H1 (cell line): ENCODE measurements around the gene MAGI2. TPM values are rescaled to one million over a fixed set of nuclear protein-coding genes. Genes with fewer than 3 reads are reported as not detected.

Source experiments
- CTCF ChIA-PET: fragments of 300-600 bp; sonication (Branson Sonifier 250); formaldehyde crosslinking; loops from one replicate; lab custom pipeline; 2021; ENCODE audit not compliant: partially characterized antibody; lab: Charles Lee
- POLR2A ChIA-PET: fragments of 300-600 bp; sonication (Branson Sonifier 250); formaldehyde crosslinking; loops from one replicate; lab custom pipeline; 2021; ENCODE audit warnings: inconsistent platforms; ENCODE audit not compliant: partially characterized antibody; lab: Charles Lee
- DNase-seq, 2 experiments: peaks; one replicate each; pipeline versions ENCODE4 v3.0.0 to v3.0.0-alpha.2; 2010 to 2022; ENCODE audit warnings: low spot score in 2 of 2, low read depth in 1 of 2, mixed read lengths in 1 of 2
- FAIRE-seq: peaks from 2 replicates; lab custom pipeline; 2011; peaks lifted over from hg19 to GRCh38; lab: Jason Lieb, UNC
- H2AFZ ChIP-seq: 2 replicates; pipeline ENCODE4 v1.8.1; 2012; ENCODE audit warnings: low read length, inconsistent platforms
- H2AK5ac ChIP-seq: 2 replicates; pipeline ENCODE4 v1.6.1; 2013; ENCODE audit warnings: low read depth, low read length
- H2BK120ac ChIP-seq: replicated peaks from 2 replicates; pipeline ENCODE3; 2013; ENCODE audit warnings: low read depth, low read length, inconsistent platforms
- H2BK12ac ChIP-seq: 2 replicates; pipeline ENCODE4 v1.6.1; 2013; ENCODE audit warnings: low read depth, low read length
- H2BK15ac ChIP-seq: 2 replicates; pipeline ENCODE4 v1.6.1; 2013; ENCODE audit warnings: low read length
- H2BK20ac ChIP-seq: 2 replicates; pipeline ENCODE4 v1.6.1; 2013; ENCODE audit warnings: low read length
- H2BK5ac ChIP-seq: 2 replicates; pipeline ENCODE4 v1.6.1; 2013; ENCODE audit warnings: low read depth, low read length
- H3K14ac ChIP-seq: 2 replicates; pipeline ENCODE4 v1.6.1; 2013; ENCODE audit warnings: inconsistent platforms; ENCODE audit not compliant: insufficient read length
- H3K18ac ChIP-seq: 2 replicates; pipeline ENCODE4 v1.6.1; 2013; ENCODE audit warnings: low read length; ENCODE audit errors: extremely low read depth
- H3K23ac ChIP-seq: 2 replicates; pipeline ENCODE4 v1.6.1; 2013; ENCODE audit warnings: inconsistent platforms; ENCODE audit not compliant: insufficient read length
- H3K23me2 ChIP-seq: 2 replicates; pipeline ENCODE4 v1.6.1; 2013; ENCODE audit warnings: low read depth, low read length
- H3K27ac ChIP-seq: 2 replicates; pipeline ENCODE4 v1.6.1; 2011; ENCODE audit warnings: low read depth, low read length, inconsistent platforms
- H3K27me3 ChIP-seq, 4 experiments: replicated peaks in 1 of 4; 1 replicate in 1 of 4; 2 replicates in 3 of 4; pipeline versions ENCODE4 v1.6.1 to v1.8.1; 2011 to 2013; ENCODE audit warnings: low read length in 3 of 4, mild to moderate bottlenecking in 3 of 4, inconsistent platforms in 2 of 4, mixed read lengths in 2 of 4, moderate library complexity in 1 of 4; ENCODE audit not compliant: control insufficient read depth in 3 of 4, insufficient read depth in 3 of 4; ENCODE audit errors: extremely low read depth in 1 of 4
- H3K36me3 ChIP-seq, 4 experiments: 2 replicates each; pipeline versions ENCODE4 v1.6.1 to v1.8.1; 2011 to 2013; ENCODE audit warnings: mild to moderate bottlenecking in 4 of 4, low read length in 3 of 4, moderate library complexity in 2 of 4, control low read depth in 1 of 4, inconsistent platforms in 1 of 4; ENCODE audit not compliant: insufficient read depth in 4 of 4, control insufficient read depth in 2 of 4
- H3K4ac ChIP-seq: replicated peaks from 2 replicates; pipeline ENCODE3; 2013; ENCODE audit warnings: low read length, low read depth, mixed read lengths, inconsistent platforms; ENCODE audit not compliant: insufficient read length
- H3K4me1 ChIP-seq, 4 experiments: replicated peaks in 1 of 4; 1 replicate in 1 of 4; 2 replicates in 3 of 4; pipeline versions ENCODE4 v1.6.1 to v1.8.1; 2011 to 2013; ENCODE audit warnings: low read length in 3 of 4, inconsistent platforms in 2 of 4, mixed read lengths in 1 of 4; ENCODE audit not compliant: insufficient read depth in 4 of 4, control insufficient read depth in 3 of 4
- H3K4me2 ChIP-seq, 2 experiments: 2 replicates each; pipeline versions ENCODE4 v1.6.1 to v1.8.1; 2011 to 2013; ENCODE audit warnings: low read depth in 2 of 2, low read length in 2 of 2, control low read depth in 1 of 2, inconsistent platforms in 1 of 2, mild to moderate bottlenecking in 1 of 2; ENCODE audit not compliant: insufficient read depth in 1 of 2
- H3K4me3 ChIP-seq, 4 experiments: fragments of 200-600, 300-600 bp in 1 of 4; sonication (generic), shearing (Covaris generic), sonication (Bioruptor Twin) in 1 of 4; 2 replicates each; pipeline versions ENCODE4 v1.5.1 to v1.8.1; 2011 to 2016; ENCODE audit warnings: low read length in 4 of 4, low read depth in 3 of 4, control low read depth in 2 of 4, inconsistent platforms in 2 of 4, mild to moderate bottlenecking in 2 of 4, mixed read lengths in 1 of 4, moderate library complexity in 1 of 4; ENCODE audit not compliant: insufficient read depth in 2 of 4; ENCODE audit errors: extremely low read depth in 1 of 4
- H3K56ac ChIP-seq: replicated peaks from 2 replicates; pipeline ENCODE3; 2013; ENCODE audit warnings: low read depth, mild to moderate bottlenecking, mixed read lengths, low read length, inconsistent platforms; ENCODE audit not compliant: insufficient read length
- H3K79me1 ChIP-seq: 2 replicates; pipeline ENCODE4 v1.6.1; 2013; ENCODE audit warnings: low read depth, low read length, control low read depth
- H3K79me2 ChIP-seq, 2 experiments: 2 replicates each; pipeline versions ENCODE4 v1.6.1 to v1.8.1; 2012 to 2013; ENCODE audit warnings: low read length in 2 of 2, mild to moderate bottlenecking in 2 of 2, inconsistent platforms in 1 of 2; ENCODE audit not compliant: insufficient read depth in 2 of 2, control insufficient read depth in 1 of 2
- H3K9ac ChIP-seq, 4 experiments: replicated peaks in 1 of 4; 1 replicate in 1 of 4; 2 replicates in 3 of 4; pipeline versions ENCODE4 v1.6.1 to v1.8.1; 2011 to 2013; ENCODE audit warnings: low read depth in 3 of 4, low read length in 3 of 4, control low read depth in 2 of 4, mild to moderate bottlenecking in 2 of 4, moderate library complexity in 2 of 4, inconsistent platforms in 1 of 4; ENCODE audit errors: extremely low read depth in 1 of 4
- H3K9me3 ChIP-seq, 2 experiments: 2 replicates each; pipeline versions ENCODE4 v1.6.1 to v1.8.1; 2012 to 2013; ENCODE audit warnings: mild to moderate bottlenecking in 2 of 2, moderate library complexity in 2 of 2, control low read depth in 1 of 2, inconsistent platforms in 1 of 2, low read depth in 1 of 2, low read length in 1 of 2, mixed read lengths in 1 of 2; ENCODE audit not compliant: insufficient read depth in 2 of 2
- H4K20me1 ChIP-seq, 2 experiments: replicated peaks in 1 of 2; 2 replicates each; pipeline versions ENCODE3 to v1.8.1; 2011 to 2013; ENCODE audit warnings: inconsistent platforms in 2 of 2, low read length in 2 of 2, mild to moderate bottlenecking in 1 of 2; ENCODE audit not compliant: insufficient read depth in 2 of 2, control insufficient read depth in 1 of 2
- H4K5ac ChIP-seq: 2 replicates; pipeline ENCODE4 v1.6.1; 2013; ENCODE audit warnings: low read length, low read depth, mixed read lengths, inconsistent platforms; ENCODE audit not compliant: insufficient read length
- H4K8ac ChIP-seq: 2 replicates; pipeline ENCODE4 v1.8.0; 2013; ENCODE audit warnings: mild to moderate bottlenecking, moderate library complexity, low read length, inconsistent platforms; ENCODE audit not compliant: insufficient read depth; ENCODE audit errors: extremely low read depth
- H4K91ac ChIP-seq: replicated peaks from 2 replicates; pipeline ENCODE3; 2013; ENCODE audit warnings: low read length, mixed read lengths, inconsistent platforms; ENCODE audit not compliant: insufficient read length
- ATF2 ChIP-seq: IDR thresholded peaks from 2 replicates; pipeline ENCODE4 v1.6.1; 2012; ENCODE audit warnings: low read length, inconsistent platforms
- EZH2 ChIP-seq: fragments of 200-600 bp; sonication (generic); IDR thresholded peaks from 2 replicates; pipeline ENCODE4 v1.7.1; 2012; ENCODE audit warnings: low read depth, mild to moderate bottlenecking, moderate library complexity, low read length, inconsistent platforms; ENCODE audit not compliant: severe bottlenecking
- GTF2F1 ChIP-seq: IDR thresholded peaks from 2 replicates; pipeline ENCODE4 v1.6.1; 2012; ENCODE audit warnings: low read depth, low read length, improper control_type of control experiment, borderline replicate concordance
- POU5F1 ChIP-seq: IDR thresholded peaks from 2 replicates; pipeline ENCODE4 v1.6.1; 2011; ENCODE audit warnings: low read depth, mild to moderate bottlenecking, low read length, moderate library complexity
- TAF1 ChIP-seq: IDR thresholded peaks from 2 replicates; pipeline ENCODE4 v1.6.1; 2011; ENCODE audit warnings: mild to moderate bottlenecking, low read depth, low read length
- YY1 ChIP-seq: IDR thresholded peaks from 2 replicates; pipeline ENCODE4 v1.6.1; 2011; ENCODE audit warnings: low read depth, mild to moderate bottlenecking, low read length
- WGBS, 2 experiments: shearing (Covaris generic) in 1 of 2; methylation state at CpG; one replicate each; pipeline versions ENCODE4 v1.1.6 to v1.1.7; 2013 to 2015; ENCODE audit warnings: low lambda C conversion rate in 2 of 2, mixed read lengths in 2 of 2, inconsistent platforms in 1 of 2, low coverage in 1 of 2, missing lambda C conversion rate in 1 of 2; ENCODE audit not compliant: insufficient replicate concordance in 2 of 2, insufficient coverage in 1 of 2, insufficient read length in 1 of 2; ENCODE audit errors: extremely low coverage in 1 of 2, missing lambda C conversion rate in 1 of 2; 5-methylcytosine and 5-hydroxymethylcytosine counted together
- polyA plus RNA-seq, 7 experiments: library from polyadenylated mRNA; depleted of rRNA in 3 of 7; stranded (reverse) in 5 of 7; unstranded in 2 of 7; fragments of >200 nt in 5 of 7; fragments of 200-250 nt in 2 of 7; gene quantifications; 1 replicate in 5 of 7; 2 replicates in 1 of 7; 4 replicates in 1 of 7; pipeline versions ENCODE4 v1.2.1 to v1.2.3, GENCODE V29; 2011 to 2013; ENCODE audit warnings: missing spikeins in 2 of 7, mixed read lengths in 2 of 7
- total RNA-seq: library from RNA; stranded (reverse); fragmentation: NEBNext Ultra II Directional; extraction: Animal tissue kit (Norgen Biotek cat#: 25700); gene quantifications from 2 replicates; pipeline ENCODE4 v1.2.1, GENCODE V29; 2021

MAGI2 gene
- total and polyA plus RNA-seq, 2 of the 8 experiments (the other 6 are each of a cell fraction or from before 2014, with no cell fraction given), result 6.0 to 27.3 TPM

- H3K9me3 ChIP-seq, result no peaks in the 10 kb centered on the region; a peak in 1 of 4 replicates
- H3K4me1 ChIP-seq, result no peaks in the 10 kb centered on the region
- H3K9ac ChIP-seq, result no peak overlapping the region
- no peaks in the 10 kb centered on the region for H3K79me2 ChIP-seq
- no peak overlapping the region for H3K18ac ChIP-seq
- 86% methylated on average over 12 of the region's 12 CpGs; no CpG with 5 or more reads in 1 of the 2 experiments for WGBS, 2 experiments
- no peak overlapping the region for H3K56ac ChIP-seq
- H3K27ac ChIP-seq, result no peak overlapping the region
- H2BK5ac ChIP-seq, result no peak overlapping the region
- H3K4me3 ChIP-seq, result no peak overlapping the region
- no peak overlapping the region for H2AFZ ChIP-seq
- no peak overlapping the region for H4K8ac ChIP-seq
- no peak overlapping the region for H4K91ac ChIP-seq
- TF ChIP-seq YY1, result no peak
- TF ChIP-seq GTF2F1, result no peak
- no peak for TF ChIP-seq ATF2
- TF ChIP-seq TAF1, result no peak
- TF ChIP-seq EZH2, result no peak
- no peak for TF ChIP-seq POU5F1
- H2BK12ac ChIP-seq, result no peak overlapping the region
- ChIA-PET CTCF (interaction anchor here (1.8 kb wide), 1 partner anchor 182 kb away, joined by 5 read pairs; no protein-coding TSS in a partner anchor), POLR2A (no interaction called here)
- H3K14ac ChIP-seq, result no peak overlapping the region
- no peak for FAIRE-seq
- no peak overlapping the region for H3K4me2 ChIP-seq
- no peak overlapping the region for H3K4ac ChIP-seq
- H3K23me2 ChIP-seq, result no peaks in the 10 kb centered on the region
- no peak overlapping the region for H2BK20ac ChIP-seq
- H2BK120ac ChIP-seq, result no peak overlapping the region
- H2BK15ac ChIP-seq, result no peak overlapping the region
- no peak overlapping the region for H4K5ac ChIP-seq
- H4K20me1 ChIP-seq, result no peaks in the 10 kb centered on the region
- no peak overlapping the region for H2AK5ac ChIP-seq
- no peaks in the 10 kb centered on the region for H3K27me3 ChIP-seq
- no peaks in the 10 kb centered on the region for H3K79me1 ChIP-seq
- H3K23ac ChIP-seq, result no peak overlapping the region
- DNase-seq, result no peak
- no peaks in the 10 kb centered on the region for H3K36me3 ChIP-seq
These were observed 1136.1 kb downstream of the MAGI2 start for GRCh38 chr7:78317371-78317770.
